Trophoblast cell (in vitro differentiated cells and primary cell): ENCODE data around the gene CSH1.
"Not testable (repeated sequence)": the region's sequence is repeated elsewhere in the genome, so short reads cannot be mapped to it uniquely, and the experiment has no call there.

ENCODE experiments used
- DNase-seq, 2 donors: peaks; one replicate each; pipeline ENCODE4 v3.0.0-alpha.2; 2016
- H2AFZ ChIP-seq: 2 replicates; pipeline ENCODE4 v1.6.1; 2013; ENCODE audit warnings: low read length, moderate library complexity, mild to moderate bottlenecking; ENCODE audit not compliant: insufficient read depth, poor library complexity
- H2AK5ac ChIP-seq: 2 replicates; pipeline ENCODE4 v1.6.1; 2013; ENCODE audit warnings: mild to moderate bottlenecking, low read length
- H2BK120ac ChIP-seq: 2 replicates; pipeline ENCODE4 v1.6.1; 2013; ENCODE audit warnings: low read length, mild to moderate bottlenecking, moderate library complexity; ENCODE audit not compliant: insufficient read depth, poor library complexity
- H2BK12ac ChIP-seq: 2 replicates; pipeline ENCODE4 v1.6.1; 2013; ENCODE audit warnings: mild to moderate bottlenecking, low read length, moderate library complexity
- H2BK5ac ChIP-seq: 2 replicates; pipeline ENCODE4 v1.6.1; 2013; ENCODE audit warnings: low read length, low read depth, moderate library complexity, mild to moderate bottlenecking; ENCODE audit not compliant: poor library complexity
- H3K14ac ChIP-seq: 2 replicates; pipeline ENCODE4 v1.6.1; 2013; ENCODE audit warnings: mild to moderate bottlenecking, low read length
- H3K18ac ChIP-seq: 2 replicates; pipeline ENCODE4 v1.6.1; 2013; ENCODE audit warnings: mild to moderate bottlenecking, low read length
- H3K23ac ChIP-seq: 2 replicates; pipeline ENCODE4 v1.6.1; 2013; ENCODE audit warnings: low read length
- H3K27ac ChIP-seq: 2 replicates; pipeline ENCODE4 v1.5.1; 2013; ENCODE audit warnings: low read depth, mild to moderate bottlenecking, inconsistent platforms, low read length, moderate library complexity
- H3K27me3 ChIP-seq: 2 replicates; pipeline ENCODE4 v1.6.1; 2013; ENCODE audit warnings: inconsistent platforms, mild to moderate bottlenecking, low read length, moderate library complexity; ENCODE audit not compliant: insufficient read depth
- H3K36me3 ChIP-seq, 2 experiments: 1 replicate in 1 of 2; 2 replicates in 1 of 2; pipeline ENCODE4 v1.6.1; 2013; ENCODE audit warnings: low read length in 2 of 2, mild to moderate bottlenecking in 2 of 2, moderate library complexity in 1 of 2; ENCODE audit not compliant: insufficient read depth in 2 of 2, control insufficient read depth in 1 of 2
- H3K4ac ChIP-seq: 2 replicates; pipeline ENCODE4 v1.6.1; 2013; ENCODE audit warnings: low read depth, mild to moderate bottlenecking, low read length, moderate library complexity
- H3K4me1 ChIP-seq, 2 experiments: 1 replicate in 1 of 2; 2 replicates in 1 of 2; pipeline ENCODE4 v1.6.1; 2013; ENCODE audit warnings: low read length in 2 of 2, mild to moderate bottlenecking in 2 of 2, moderate library complexity in 1 of 2; ENCODE audit not compliant: insufficient read depth in 2 of 2, control insufficient read depth in 1 of 2
- H3K4me2 ChIP-seq: 2 replicates; pipeline ENCODE4 v1.6.1; 2013; ENCODE audit warnings: inconsistent platforms, mild to moderate bottlenecking, low read length, moderate library complexity
- H3K4me3 ChIP-seq: 2 replicates; pipeline ENCODE4 v1.5.1; 2013; ENCODE audit warnings: mild to moderate bottlenecking, low read depth, low read length, inconsistent platforms
- H3K79me1 ChIP-seq: one replicate; pipeline ENCODE4 v1.6.1; 2013; ENCODE audit warnings: low read length
- H3K79me2 ChIP-seq: 2 replicates; pipeline ENCODE4 v1.6.1; 2013; ENCODE audit warnings: low read length, mild to moderate bottlenecking; ENCODE audit not compliant: control insufficient read depth, insufficient read depth, poor library complexity
- H3K9ac ChIP-seq: 2 replicates; pipeline ENCODE4 v1.6.1; 2013; ENCODE audit warnings: mild to moderate bottlenecking, low read length
- H3K9me3 ChIP-seq: 2 replicates; pipeline ENCODE4 v1.6.1; 2013; ENCODE audit warnings: low read depth, mild to moderate bottlenecking, control low read depth, inconsistent platforms, low read length; ENCODE audit not compliant: insufficient read depth
- H4K12ac ChIP-seq: 2 replicates; pipeline ENCODE4 v1.6.1; 2013; ENCODE audit warnings: low read depth, mild to moderate bottlenecking, low read length, moderate library complexity
- H4K8ac ChIP-seq: 2 replicates; pipeline ENCODE4 v1.6.1; 2013; ENCODE audit warnings: low read depth, mild to moderate bottlenecking, low read length, moderate library complexity
- H4K91ac ChIP-seq: one replicate; pipeline ENCODE4 v1.6.1; 2013; ENCODE audit warnings: low read depth, mild to moderate bottlenecking, low read length, moderate library complexity
- WGBS: extraction: QIAGEN DNeasy Blood & Tissue Kit; methylation state at CpG from one replicate; pipeline ENCODE4 v1.1.7; 2013; ENCODE audit warnings: missing lambda C conversion rate; ENCODE audit not compliant: insufficient read length, insufficient coverage; ENCODE audit errors: extremely low coverage; 5-methylcytosine and 5-hydroxymethylcytosine counted together

CSH1 gene

DNA sequence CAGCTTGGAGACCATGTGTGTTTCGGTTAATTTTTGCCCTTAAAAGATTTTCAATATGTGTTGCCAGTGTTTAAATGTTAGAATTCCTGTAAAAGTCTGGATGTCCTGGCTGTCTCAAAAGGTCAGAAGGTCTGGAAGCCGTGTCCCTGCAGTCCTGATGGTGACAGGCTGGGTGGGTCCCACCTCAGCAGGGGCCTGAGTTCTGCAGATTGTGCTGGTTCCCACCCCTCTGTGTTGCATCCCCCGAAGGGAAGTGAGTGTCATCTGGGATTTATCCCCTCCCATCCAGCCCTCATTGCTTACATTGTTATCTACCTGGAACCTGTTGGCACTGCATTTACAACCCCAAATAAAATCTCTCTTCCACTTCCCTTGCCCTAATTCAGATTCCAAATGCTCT lies 2.4 kb downstream of the CSH1 start:
- H4K91ac ChIP-seq, H2AFZ ChIP-seq, H3K4me3 ChIP-seq, DNase-seq, H2BK120ac ChIP-seq, H2BK5ac ChIP-seq, H3K4me1 ChIP-seq, H3K9me3 ChIP-seq, H3K14ac ChIP-seq, H3K18ac ChIP-seq, H3K79me1 ChIP-seq, H3K79me2 ChIP-seq, H3K36me3 ChIP-seq, H3K27me3 ChIP-seq, H3K9ac ChIP-seq, H2BK12ac ChIP-seq, H3K27ac ChIP-seq, H4K8ac ChIP-seq, H3K4ac ChIP-seq, H3K4me2 ChIP-seq, H4K12ac ChIP-seq, H2AK5ac ChIP-seq, H3K23ac ChIP-seq: not testable (repeated sequence)
- WGBS, result no CpG with 5 or more reads among the region's 3 CpGs

DNA sequence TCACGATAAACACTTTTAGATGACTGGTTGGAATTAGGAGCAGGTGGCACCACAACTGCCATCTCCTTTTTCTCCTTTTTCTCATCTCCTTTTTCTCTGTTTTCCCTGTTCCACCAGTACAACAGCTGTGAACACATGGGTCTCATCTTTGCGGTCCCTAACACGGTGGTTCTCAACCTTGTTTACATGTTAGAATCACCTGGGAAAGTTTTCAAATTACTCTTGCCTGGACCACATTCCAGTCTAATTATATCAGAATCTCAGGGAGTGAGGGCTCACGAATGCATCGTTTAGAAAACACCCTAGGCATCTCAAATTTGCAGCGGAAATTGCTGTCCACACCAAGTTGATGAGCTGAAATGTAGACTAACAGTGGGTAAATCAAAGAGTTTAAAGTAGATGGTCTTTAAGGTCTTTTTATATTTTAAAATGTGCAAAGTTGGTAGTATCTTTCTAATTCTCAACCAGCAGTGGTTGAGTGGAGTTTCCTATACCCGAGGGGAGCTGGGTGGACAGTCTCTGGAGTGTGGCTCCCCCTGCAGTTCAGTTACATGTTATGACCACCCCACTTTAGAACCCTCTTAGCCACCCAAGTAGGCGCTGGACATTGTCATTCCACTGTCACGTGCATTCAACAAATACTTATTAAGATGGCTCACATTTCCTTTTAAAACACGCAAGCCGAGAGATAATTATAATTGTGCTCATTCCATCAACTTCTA lies 3.9 kb downstream of the CSH1 start:
- not testable (repeated sequence) for H3K27me3 ChIP-seq, H3K9me3 ChIP-seq, H3K27ac ChIP-seq, H4K12ac ChIP-seq, H3K79me1 ChIP-seq, H3K23ac ChIP-seq, H2BK5ac ChIP-seq, H3K79me2 ChIP-seq, H2BK120ac ChIP-seq, H3K36me3 ChIP-seq, H3K4me2 ChIP-seq, H4K8ac ChIP-seq, H2AFZ ChIP-seq, H3K4ac ChIP-seq, H2AK5ac ChIP-seq, H3K4me1 ChIP-seq, H2BK12ac ChIP-seq, H3K4me3 ChIP-seq, H4K91ac ChIP-seq, H3K9ac ChIP-seq, H3K18ac ChIP-seq, H3K14ac ChIP-seq
- WGBS, result no CpG with 5 or more reads among the region's 11 CpGs
- DNase-seq, result peak; percentile 31 to 81

DNA sequence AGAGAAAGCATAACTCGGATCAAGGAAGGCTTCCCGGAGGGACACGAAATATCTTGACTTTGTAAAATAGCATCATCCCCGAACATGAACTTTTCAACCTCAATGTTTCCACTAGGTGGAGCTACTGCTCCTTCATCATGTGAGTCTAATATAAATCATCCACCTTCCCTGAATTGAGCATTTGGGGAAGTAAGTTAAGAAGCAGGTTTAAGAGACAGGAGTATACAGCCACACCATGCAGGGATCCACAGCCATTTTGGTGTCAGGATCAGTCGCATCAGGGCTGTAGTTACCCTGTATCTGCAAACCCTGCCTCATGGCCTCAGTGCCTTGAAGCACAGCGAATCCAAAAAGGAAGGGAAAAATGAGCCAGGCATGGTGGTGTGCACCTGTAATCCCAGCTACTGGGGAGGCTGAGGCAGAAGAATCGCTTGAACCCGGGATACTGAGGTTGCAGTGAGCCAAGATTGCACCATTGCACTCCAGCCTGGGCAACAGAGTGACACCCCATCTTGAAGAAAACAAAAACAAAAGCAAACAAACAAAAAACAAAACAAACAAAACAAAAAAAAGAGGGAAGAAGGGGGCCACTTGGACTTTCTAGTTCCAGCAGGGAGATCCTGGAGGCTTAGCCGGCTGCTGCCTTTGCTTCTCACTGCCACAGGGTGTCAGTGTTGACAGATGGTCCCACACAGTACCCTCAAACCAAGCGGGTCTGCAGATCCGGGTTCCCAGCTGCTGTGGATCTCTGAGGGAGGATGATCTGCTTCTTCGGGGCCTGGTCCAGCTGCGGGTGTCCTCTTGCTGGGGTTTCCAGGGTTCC lies 7.1 kb downstream of the CSH1 start:
- no CpG with 5 or more reads among the region's 13 CpGs for WGBS

DNA sequence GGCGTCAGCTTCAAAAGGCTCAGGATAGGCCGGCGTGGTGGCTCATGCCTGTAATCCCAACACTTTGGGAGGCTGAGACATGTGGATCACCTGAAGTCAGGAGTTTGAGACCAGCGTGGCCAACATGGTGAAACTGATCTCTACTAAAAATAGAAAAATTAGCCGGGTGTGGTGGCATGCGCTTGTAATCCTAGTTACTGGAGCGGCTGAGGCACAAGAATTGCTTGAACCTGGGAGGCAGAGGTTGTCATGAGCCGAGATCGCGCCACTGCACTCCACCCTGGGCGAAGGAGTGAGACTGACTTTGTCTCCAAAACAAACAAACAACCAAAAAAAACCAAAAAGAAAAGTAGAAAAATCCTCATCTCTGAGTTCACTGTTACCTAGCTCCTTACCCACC lies 11.3 kb downstream of the CSH1 start:
- H3K79me2 ChIP-seq, H3K4me2 ChIP-seq, H3K4ac ChIP-seq, H3K23ac ChIP-seq, H3K9me3 ChIP-seq, H3K4me1 ChIP-seq, H4K8ac ChIP-seq, H3K14ac ChIP-seq, H3K36me3 ChIP-seq, H2BK120ac ChIP-seq, H2BK12ac ChIP-seq, H3K9ac ChIP-seq, H4K12ac ChIP-seq, H2AFZ ChIP-seq, H3K18ac ChIP-seq, DNase-seq, H3K4me3 ChIP-seq, H3K27ac ChIP-seq, H3K79me1 ChIP-seq, H2BK5ac ChIP-seq, H3K27me3 ChIP-seq, H4K91ac ChIP-seq, H2AK5ac ChIP-seq: not testable (repeated sequence)
- WGBS, result no CpG with 5 or more reads among the region's 11 CpGs

More for the DNA sequence above, 7.1 kb downstream of the CSH1 start:
- H3K79me1 ChIP-seq, H3K27ac ChIP-seq, H2AK5ac ChIP-seq, H3K4me3 ChIP-seq, H3K9me3 ChIP-seq, H3K4ac ChIP-seq, H3K4me1 ChIP-seq, H2BK5ac ChIP-seq, H3K36me3 ChIP-seq, H4K12ac ChIP-seq, H3K9ac ChIP-seq, H3K18ac ChIP-seq, H3K4me2 ChIP-seq, H2BK12ac ChIP-seq, H4K91ac ChIP-seq, H3K23ac ChIP-seq, H2AFZ ChIP-seq, H3K79me2 ChIP-seq, H3K27me3 ChIP-seq, H3K14ac ChIP-seq, H2BK120ac ChIP-seq, H4K8ac ChIP-seq: not testable (repeated sequence)
- DNase-seq, result peak; percentile 57 to 74
